Measurements from ENCODE around the gene IGFN1.
"Not testable (repeated sequence)": the region's sequence is repeated elsewhere in the genome, so short reads cannot be mapped to it uniquely, and the experiment has no call there.

IGFN1 gene

GRCh38 chr1:201219481-201220387, 29.1 kb downstream of the IGFN1 start:
- DNase-seq: no peak

- no peak for DNase-seq
These were observed 29.7 kb downstream of the IGFN1 start for GRCh38 chr1:201220388-201220715.

- DNase-seq: no peak
These were observed 30.7 kb downstream of the IGFN1 start for GRCh38 chr1:201221201-201221846.

- no peak for DNase-seq
These were observed 31.5 kb downstream of the IGFN1 start for GRCh38 chr1:201222125-201222524.

- no peak for DNase-seq
These were observed 33.4 kb downstream of the IGFN1 start for GRCh38 chr1:201223852-201224665.

GRCh38 chr1:201224666-201225370, 34.2 kb downstream of the IGFN1 start:
- no peak for DNase-seq

- no peak for DNase-seq
These were observed 35.5 kb downstream of the IGFN1 start for GRCh38 chr1:201226178-201226514.

- no peak for DNase-seq
These were observed 36.4 kb downstream of the IGFN1 start for GRCh38 chr1:201226859-201227488.

- no peak for DNase-seq
These were observed 37.7 kb downstream of the IGFN1 start for GRCh38 chr1:201228011-201228983.

GRCh38 chr1:201229095-201229494, 38.5 kb downstream of the IGFN1 start:
- no peak for DNase-seq

- no peak for DNase-seq
These were observed 39.4 kb downstream of the IGFN1 start for GRCh38 chr1:201229771-201230635.

- no peak for DNase-seq
These were observed 40.1 kb downstream of the IGFN1 start for GRCh38 chr1:201230676-201231075.

- DNase-seq: not testable (repeated sequence)
These were observed 49.0 kb downstream of the IGFN1 start for GRCh38 chr1:201239646-201240045.

- DNase-seq: no peak
These were observed 49.5 kb downstream of the IGFN1 start for GRCh38 chr1:201240171-201240570.

- DNase-seq: no peak
These were observed 51.1 kb downstream of the IGFN1 start for GRCh38 chr1:201241736-201242135.

- no peak for DNase-seq
These were observed 54.5 kb downstream of the IGFN1 start for GRCh38 chr1:201245082-201245481.

- no peak for DNase-seq
These were observed 58.3 kb downstream of the IGFN1 start for GRCh38 chr1:201248721-201249559.

GRCh38 chr1:201250326-201251011, 59.8 kb downstream of the IGFN1 start:
- no peak for DNase-seq

- no peak for DNase-seq
These were observed 60.8 kb downstream of the IGFN1 start for GRCh38 chr1:201251411-201251810.

Measured in activated CD8-positive, alpha-beta memory T cell treated with anti-CD3 and anti-CD28 coated beads, Interleukin-2, amount 50 U/mL, for 48 hours (primary cell).